A204.1 (cell line): ENCODE results near the gene TTC39B.

Experiments
- FAIRE-seq: peaks from 2 replicates; lab custom pipeline; 2012; peaks lifted over from hg19 to GRCh38; lab: Jason Lieb, UNC

TTC39B gene

DNA sequence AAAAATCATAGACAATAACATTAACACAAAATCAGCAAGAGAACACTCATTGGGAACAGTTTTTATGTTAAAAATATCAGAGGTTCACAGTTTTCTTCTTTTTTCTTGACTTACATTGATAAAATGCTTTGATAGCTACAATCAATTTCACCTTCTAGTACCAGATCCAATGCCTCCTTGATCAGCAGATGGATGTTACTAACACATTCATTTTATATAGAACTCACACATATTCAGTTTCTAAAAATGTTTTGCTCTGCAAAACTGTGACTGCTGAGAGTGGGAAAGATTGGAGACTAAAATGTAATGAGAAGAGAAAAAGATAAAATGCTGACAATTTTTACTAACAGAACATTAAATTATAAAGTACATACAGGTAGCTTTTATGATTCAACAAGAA lies 143.1 kb downstream of the TTC39B start:
- no peak for FAIRE-seq

DNA sequence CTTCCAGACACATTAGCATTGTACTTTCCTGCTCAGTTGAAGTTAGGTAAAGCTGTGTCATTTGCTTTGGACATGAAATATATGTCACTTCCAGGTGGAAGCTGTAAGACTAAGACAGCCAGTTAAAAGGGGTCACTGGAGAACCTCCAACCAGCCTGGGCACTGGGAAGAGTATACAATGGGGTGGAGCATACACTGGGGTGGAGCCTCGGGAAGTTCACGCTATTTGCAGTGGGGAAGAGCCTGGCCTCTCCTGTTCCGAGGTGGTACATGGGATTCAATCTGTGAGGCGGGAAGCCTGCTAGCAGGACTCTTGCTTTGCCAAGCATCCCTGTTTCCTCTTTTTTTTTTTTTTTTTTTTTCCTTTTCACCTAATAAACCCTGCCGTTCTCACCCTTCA lies 145.3 kb downstream of the TTC39B start:
- FAIRE-seq: no peak

GRCh38 chr9:15160673-15161072 lies 146.3 kb downstream of the TTC39B start:
- FAIRE-seq: no peak

GRCh38 chr9:15158064-15158463 lies 149.0 kb downstream of the TTC39B start:
- no peak for FAIRE-seq

GRCh38 chr9:15157381-15157780 lies 149.6 kb downstream of the TTC39B start:
- FAIRE-seq: no peak

DNA sequence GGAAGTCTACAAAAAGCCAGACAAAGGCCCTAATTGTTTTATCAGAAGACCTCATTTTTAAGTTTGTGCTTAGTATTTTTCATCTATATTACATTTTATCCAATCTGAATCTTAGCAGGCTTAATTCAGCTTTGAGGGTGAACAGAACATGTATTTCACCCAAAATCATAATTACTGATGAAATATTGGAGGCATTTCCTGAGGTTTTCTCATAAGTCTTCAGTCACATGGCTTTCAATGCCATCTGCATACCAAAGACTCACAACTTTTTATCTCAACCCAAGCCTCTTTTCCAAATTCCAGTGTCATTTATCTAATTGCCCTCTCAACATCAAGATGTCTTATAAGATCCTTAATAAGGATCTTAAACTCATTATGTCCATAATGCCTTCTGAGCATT lies 150.8 kb downstream of the TTC39B start:
- no peak for FAIRE-seq

DNA sequence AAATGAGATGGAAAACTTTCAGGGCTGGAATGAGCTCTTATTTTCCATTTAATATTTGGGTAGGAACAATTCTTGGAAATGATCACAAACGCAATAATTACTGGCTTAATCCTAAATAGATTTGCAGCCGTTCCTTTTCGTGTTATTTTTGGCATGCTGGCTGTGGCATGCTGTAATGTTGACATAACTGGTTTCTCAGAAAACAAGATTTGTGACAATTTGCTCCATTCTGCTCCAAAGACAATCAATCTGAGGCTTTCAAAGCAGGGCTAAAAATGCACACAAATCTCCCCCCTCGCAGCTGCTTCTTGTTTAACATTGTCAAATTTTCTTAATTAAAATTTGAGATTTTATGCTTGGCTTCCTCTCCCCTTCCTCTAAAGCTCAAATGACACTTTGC lies 151.2 kb downstream of the TTC39B start:
- FAIRE-seq: no peak

GRCh38 chr9:15155323-15155722 lies 151.7 kb downstream of the TTC39B start:
- FAIRE-seq: no peak

DNA sequence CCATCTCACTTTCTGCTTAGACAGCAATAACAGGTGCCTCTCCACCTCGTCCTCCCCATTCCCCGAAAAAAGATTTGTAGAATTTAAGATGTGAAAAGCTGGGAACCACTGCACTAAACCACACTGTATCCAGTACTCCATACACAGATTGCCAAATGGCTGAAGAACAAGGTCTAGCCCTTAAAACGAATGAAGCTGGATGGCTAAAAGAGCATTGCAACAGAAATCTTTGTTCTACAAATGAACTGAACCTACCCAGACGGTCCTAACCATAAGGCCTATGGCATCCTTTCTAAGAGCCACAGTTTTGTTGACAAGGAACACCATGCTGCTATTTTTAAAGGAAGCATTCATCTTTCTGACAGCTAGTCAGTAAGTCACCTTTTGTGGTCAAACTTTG lies 152.3 kb downstream of the TTC39B start:
- FAIRE-seq: no peak

- FAIRE-seq: no peak
These were observed 153.1 kb downstream of the TTC39B start for GRCh38 chr9:15153961-15154360.

GRCh38 chr9:15150939-15151338 lies 156.1 kb downstream of the TTC39B start:
- FAIRE-seq: no peak

DNA sequence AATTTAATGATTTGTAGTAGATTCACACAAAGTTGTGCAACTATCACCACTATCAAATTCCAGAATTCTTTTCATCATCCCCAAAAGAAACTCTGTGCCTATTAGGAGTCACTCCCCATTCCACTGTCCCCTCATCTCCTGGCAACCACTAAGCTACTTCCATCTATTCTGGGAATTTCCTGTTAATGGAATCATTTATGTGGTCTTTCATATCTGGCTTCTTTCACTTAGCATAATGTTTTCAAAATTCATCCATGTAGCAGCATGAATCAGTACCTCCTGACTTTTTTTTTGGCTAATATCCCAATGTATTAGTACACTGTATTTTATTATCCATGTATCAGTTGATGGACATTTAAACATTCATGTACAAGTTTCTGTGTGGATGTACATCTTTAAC lies 157.6 kb downstream of the TTC39B start:
- no peak for FAIRE-seq

- no peak for FAIRE-seq
These were observed 160.7 kb downstream of the TTC39B start for GRCh38 chr9:15146268-15146700.

DNA sequence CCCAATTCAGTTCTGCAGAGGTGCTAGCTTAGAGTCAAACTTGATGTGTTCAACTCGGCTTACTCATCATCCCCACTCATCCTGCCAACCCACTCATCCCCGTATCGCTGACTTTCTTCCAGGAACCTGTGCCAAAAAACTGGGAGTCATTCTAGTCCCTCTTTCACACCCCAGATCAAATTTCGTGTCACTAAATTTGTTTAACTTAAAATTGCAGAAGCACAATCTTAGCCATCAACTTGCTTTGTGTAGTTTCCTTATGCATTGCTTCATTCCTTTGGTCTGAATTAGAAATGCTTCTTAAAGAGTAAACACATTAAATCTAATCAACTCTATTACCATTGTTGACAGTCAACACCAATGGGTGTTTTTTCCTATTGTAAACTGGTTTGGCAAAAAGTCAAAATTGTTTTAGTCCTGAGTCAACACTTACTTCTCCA lies 162.4 kb downstream of the TTC39B start:
- FAIRE-seq: no peak

GRCh38 chr9:15142878-15143534 lies 164.0 kb downstream of the TTC39B start:
- peak; percentile 94 for FAIRE-seq

DNA sequence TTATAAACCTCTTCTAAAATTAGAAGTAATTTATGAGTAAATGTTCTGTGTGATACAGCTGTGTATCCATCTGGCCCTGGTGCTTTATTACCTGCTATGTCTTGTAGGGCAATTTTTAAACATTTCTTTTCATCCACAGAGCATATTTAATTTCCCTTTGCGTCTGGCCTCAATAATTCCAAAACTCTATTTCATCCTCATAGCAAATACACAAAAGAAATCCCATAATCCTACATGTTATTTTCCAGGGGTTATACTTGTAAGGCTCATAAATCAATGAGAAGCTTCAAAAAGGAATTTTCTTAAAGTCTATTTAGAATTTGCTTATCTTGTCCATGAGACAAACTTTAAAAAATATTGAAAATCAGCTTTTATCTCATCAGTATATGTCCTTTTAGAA lies 167.0 kb downstream of the TTC39B start:
- FAIRE-seq: no peak

DNA sequence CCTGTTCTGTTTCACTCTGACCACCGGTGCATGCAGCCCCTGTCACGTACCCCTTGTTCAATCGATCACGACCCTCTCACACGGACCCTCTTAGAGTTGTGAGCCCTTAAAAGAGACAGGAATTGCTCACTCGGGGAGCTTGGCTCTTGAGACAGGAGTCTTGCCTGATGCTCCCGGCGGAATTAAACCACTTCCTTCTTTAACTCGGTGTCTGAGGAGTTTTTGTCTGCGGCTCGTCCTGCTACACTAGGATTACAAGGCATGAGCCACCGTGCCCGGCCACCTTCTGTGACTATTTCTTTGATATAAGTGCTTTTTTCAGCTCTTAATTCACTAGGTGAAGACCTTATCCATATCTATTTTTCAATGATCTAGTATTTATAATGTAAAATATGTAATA lies 167.5 kb downstream of the TTC39B start:
- no peak for FAIRE-seq

- no peak for FAIRE-seq
These were observed 168.7 kb downstream of the TTC39B start for GRCh38 chr9:15138357-15138686.

GRCh38 chr9:15137658-15138356 lies 169.2 kb downstream of the TTC39B start:
- FAIRE-seq: no peak

- no peak for FAIRE-seq
These were observed 169.9 kb downstream of the TTC39B start for GRCh38 chr9:15137089-15137488.

GRCh38 chr9:15136646-15137045 lies 170.4 kb downstream of the TTC39B start:
- FAIRE-seq: no peak

GRCh38 chr9:15135164-15135792 lies 171.7 kb downstream of the TTC39B start:
- peak; percentile 78 for FAIRE-seq

GRCh38 chr9:15133488-15133887 lies 173.5 kb downstream of the TTC39B start:
- FAIRE-seq: no peak

GRCh38 chr9:15132091-15132490 lies 174.9 kb downstream of the TTC39B start:
- no peak for FAIRE-seq
